MM.1S (cell line): ENCODE results near the gene PTPN18.

Experiments
- EZH2 ChIP-seq: fragments of 300-600 bp; sonication (generic); optimal IDR thresholded peaks from 2 replicates; pipeline ENCODE3; 2017; ENCODE audit warnings: low read depth, mild to moderate bottlenecking, antibody characterized with exemption, low read length, mixed read lengths
- EZH2phosphoT487 ChIP-seq: fragments of 300-600 bp; sonication (generic); IDR thresholded peaks from 2 replicates; pipeline ENCODE4 v1.6.1; 2018; ENCODE audit warnings: antibody characterized with exemption, low read length
- TF ChIP-seq, protein P1 (sequence below): fragments of 300-600 bp; sonication (generic); IDR thresholded peaks from 2 replicates; pipeline ENCODE4 v1.5.1; 2016; ENCODE audit warnings: antibody characterized with exemption, low read length, mixed read lengths

DNA sequence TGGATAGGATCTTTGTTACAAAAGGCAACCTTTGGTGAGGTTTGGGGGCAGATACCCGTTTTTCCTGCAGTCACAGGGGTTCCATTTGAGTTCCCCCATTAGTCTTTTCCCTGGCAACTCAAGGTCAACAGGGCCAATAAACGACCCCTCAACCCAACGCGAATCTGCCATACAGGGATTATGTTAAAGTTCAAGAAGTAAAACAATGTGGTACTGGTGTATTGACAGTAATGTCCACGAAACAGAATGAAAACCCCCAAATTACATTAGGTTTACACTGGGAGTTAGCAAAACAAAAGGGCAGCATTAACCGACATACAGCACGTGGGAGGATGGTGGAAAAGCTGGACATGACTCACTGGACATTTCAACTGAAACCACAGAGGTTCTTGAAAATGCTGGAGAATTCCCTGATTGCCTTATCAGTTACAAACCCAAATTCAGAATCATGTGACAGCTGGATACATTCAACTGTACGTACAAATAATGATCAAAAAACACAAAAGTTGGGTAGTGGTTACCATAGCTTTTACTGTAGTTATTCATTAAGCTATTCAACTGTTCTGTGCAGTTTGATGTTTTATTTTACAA, 18.0 kb upstream of the PTPN18 start:
- TF ChIP-seq EZH2phosphoT487: no peak
- TF ChIP-seq, protein P1, sequence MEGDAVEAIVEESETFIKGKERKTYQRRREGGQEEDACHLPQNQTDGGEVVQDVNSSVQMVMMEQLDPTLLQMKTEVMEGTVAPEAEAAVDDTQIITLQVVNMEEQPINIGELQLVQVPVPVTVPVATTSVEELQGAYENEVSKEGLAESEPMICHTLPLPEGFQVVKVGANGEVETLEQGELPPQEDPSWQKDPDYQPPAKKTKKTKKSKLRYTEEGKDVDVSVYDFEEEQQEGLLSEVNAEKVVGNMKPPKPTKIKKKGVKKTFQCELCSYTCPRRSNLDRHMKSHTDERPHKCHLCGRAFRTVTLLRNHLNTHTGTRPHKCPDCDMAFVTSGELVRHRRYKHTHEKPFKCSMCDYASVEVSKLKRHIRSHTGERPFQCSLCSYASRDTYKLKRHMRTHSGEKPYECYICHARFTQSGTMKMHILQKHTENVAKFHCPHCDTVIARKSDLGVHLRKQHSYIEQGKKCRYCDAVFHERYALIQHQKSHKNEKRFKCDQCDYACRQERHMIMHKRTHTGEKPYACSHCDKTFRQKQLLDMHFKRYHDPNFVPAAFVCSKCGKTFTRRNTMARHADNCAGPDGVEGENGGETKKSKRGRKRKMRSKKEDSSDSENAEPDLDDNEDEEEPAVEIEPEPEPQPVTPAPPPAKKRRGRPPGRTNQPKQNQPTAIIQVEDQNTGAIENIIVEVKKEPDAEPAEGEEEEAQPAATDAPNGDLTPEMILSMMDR: no peak
- TF ChIP-seq EZH2: no peak
